ENCODE measurements around the gene ARF3.

ARF3 gene

GRCh38 chr12:48965298-48965838, 8.1 kb upstream of the ARF3 start:
- DNase-seq, result no peak

DNA sequence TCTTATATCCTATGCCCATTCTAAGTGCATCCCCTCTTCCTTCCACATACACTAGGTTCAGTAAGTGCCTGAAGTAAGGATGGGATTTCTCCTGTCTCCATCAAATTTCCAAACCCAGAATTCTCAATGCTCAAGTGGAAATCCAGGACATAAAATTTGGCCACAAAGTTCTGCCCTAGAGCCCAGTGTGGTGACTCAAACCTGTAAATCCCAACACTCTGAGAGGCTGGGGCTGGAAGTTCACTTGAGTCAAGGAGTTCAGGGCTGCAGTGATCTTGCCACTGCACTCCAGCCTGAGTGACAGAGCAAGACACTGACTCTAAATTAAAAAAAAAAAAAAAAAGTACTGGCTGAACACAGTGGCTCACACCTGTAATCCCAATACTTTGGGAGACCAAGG, 4.5 kb upstream of the ARF3 start:
- no peak for DNase-seq

GRCh38 chr12:48961331-48961730, 4.0 kb upstream of the ARF3 start:
- DNase-seq, result no peak

GRCh38 chr12:48960834-48961233, 3.5 kb upstream of the ARF3 start:
- DNase-seq, result no peak

- DNase-seq, result no peak
Observed at GRCh38 chr12:48958049-48958388, 732 bp upstream of the ARF3 start.

- DNase-seq, result no peak
Observed at GRCh38 chr12:48956279-48957140, 777 bp downstream of the ARF3 start.

DNA sequence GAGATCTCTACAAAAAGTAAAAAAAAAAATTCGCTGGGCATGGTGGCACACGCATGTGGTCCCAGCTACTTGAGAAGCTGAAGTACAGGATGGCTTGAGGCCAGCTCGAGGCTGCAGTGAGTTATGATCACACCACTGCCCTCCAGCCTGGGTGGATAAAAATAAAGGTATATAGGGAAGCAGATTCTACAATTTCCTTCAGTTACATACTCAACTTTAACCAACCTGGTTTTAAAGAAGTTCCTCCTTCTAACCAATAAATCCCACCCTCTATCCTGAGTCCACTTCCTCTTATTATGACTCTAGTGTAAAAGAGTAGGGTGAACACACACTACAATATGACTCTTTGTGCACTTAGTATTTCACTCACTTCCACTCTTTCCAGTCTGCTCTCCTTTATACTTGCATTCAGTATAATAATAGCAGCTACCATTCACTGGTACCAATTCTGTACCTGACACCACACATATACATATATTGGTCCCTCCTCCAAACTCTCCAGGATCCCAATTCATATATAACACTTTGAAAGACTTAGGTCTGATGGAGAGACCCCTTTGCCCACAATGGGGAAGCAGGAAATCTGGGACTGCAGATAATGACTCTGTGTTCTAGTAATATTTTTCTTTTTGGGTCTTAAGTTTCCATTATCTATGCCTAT, 2.3 kb downstream of the ARF3 start:
- DNase-seq, result no peak

DNA sequence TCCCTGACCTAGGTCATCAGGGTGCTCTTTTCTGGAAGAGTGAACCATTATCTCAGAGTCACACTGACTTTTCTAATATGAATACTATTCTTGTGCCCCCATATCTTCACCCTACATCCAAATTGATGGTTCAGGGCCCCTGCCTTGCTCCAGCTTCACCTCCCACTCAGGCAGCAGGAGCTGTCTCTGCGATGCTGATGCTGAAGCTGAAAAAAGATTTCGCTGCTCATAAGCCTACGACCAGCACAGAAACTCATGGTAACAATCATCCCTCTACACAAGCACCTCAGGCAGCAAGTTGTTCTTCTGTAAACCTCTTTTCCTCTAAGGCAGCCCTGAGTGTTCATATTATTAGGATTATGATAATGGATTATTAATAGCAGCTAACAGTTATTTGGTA, 3.2 kb downstream of the ARF3 start:
- DNase-seq, result no peak

GRCh38 chr12:48952691-48953090, 4.6 kb downstream of the ARF3 start:
- DNase-seq, result no peak

GRCh38 chr12:48947727-48948126, 9.6 kb downstream of the ARF3 start:
- no peak for DNase-seq

DNA sequence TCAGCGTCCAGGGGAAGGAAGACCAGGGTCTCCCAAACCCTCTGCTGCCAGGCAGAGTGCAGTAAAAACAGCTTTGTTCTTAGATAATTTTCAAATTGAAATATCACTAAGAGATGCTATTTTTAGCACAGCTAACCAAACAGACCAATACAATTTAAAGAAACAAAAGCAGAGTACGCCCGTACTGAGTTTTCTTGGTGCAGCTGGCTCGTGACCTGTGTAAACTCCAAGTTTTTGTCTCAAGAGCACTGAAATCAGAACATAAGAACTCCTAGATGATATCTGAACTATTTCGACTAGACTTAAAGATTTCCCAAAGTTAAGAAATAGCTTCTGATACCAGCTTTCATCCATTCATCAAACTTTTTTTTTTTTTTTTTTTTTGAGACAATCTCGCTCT, 10.3 kb downstream of the ARF3 start:
- no peak for DNase-seq

- no peak for DNase-seq
Observed at GRCh38 chr12:48946205-48946604, 11.1 kb downstream of the ARF3 start.

GRCh38 chr12:48943221-48943620, 14.1 kb downstream of the ARF3 start:
- no peak for DNase-seq

DNA sequence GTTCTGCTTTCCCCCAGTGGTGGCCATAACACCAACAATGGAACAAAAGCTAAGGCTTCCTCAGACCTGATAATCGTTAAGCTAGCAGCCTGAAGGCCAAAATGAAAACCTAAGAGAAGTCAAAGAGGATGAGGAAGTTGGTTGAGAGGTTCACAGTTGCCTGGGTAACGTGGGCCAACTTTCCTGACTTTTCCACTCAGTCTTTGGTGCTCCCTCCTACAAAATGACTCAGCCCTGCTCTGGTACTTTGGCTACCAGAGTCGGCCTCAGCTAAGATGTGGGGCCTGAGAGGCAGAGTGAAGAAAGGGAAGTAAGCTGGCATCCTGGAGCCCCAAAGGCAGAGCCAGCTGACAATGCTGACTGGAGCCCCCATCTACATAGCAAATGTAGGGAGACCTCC, 17.1 kb downstream of the ARF3 start:
- no peak for DNase-seq

DNA sequence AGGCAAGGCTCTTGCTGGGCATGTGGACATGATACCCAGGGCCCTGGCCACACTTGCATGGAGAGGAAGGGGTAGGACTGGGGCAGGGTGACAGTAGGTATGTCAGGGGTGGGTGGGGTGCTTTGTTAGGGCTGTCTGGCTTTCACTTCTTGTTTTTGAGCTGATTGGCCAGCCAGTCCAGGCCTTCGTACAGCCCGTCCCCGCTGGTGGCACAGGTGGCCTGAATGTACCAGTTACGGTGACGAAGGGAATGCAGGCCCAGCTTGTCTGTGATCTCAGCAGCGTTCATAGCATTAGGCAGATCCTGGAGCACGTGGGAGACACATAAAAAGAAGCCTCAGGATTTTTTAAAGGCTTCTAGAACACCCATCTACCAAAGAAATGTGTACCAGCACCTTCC, 18.5 kb downstream of the ARF3 start:
- no peak for DNase-seq

- no peak for DNase-seq
Observed at GRCh38 chr12:48937170-48937569, 20.1 kb downstream of the ARF3 start.

- DNase-seq, result no peak
Observed at GRCh38 chr12:48936379-48936979, 20.8 kb downstream of the ARF3 start.

GRCh38 chr12:48934312-48934706, 23.0 kb downstream of the ARF3 start:
- no peak for DNase-seq

DNA sequence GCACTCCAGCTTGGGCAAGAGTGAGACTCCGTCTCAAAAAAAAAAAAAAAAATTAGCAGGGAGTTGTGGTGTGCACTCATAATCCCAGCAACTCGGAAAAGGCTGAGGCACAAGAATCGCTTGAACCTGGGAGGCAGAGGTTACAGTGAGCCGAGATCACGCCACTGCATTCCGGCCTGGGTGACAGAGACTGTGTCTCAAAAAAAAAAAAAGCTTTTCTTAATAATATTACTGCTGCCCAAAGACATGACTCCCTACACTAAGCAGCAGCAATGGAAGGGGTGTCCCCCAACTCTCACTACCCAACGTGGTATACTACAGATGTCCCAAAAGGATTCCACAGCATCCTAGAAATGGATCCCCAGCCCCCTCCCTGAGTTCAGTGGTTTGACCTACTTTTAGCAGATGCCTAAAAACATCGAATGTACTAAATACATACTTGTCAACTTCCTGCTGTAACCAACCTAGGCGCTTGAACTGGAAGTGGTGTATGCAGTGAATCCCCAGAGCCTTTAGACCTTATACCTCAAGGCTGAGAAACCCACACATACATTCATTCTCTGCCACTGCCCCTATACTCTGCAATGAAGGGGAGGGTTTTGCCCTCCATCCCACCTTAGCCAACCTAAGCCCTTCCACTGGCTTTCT, 23.5 kb downstream of the ARF3 start:
- DNase-seq, result no peak

DNA sequence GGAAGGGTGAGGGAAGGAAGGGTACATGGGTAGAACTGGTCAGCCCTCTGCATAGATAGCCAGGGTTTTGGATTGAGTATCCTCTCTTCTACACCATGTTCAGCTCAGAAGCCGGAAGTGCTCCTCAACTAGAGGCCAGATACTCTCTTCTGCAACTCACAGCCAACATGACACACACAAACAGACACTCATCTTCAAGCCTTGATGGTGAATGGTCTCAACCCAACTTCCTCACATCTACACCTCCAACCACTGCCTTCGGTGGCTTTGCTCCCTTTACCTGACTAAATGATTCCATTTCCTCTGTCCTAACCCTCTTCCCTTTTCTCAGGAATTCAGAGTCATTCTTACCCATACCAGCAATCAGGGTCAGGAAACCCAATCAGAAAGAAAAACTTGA, 24.4 kb downstream of the ARF3 start:
- DNase-seq, result no peak

DNA sequence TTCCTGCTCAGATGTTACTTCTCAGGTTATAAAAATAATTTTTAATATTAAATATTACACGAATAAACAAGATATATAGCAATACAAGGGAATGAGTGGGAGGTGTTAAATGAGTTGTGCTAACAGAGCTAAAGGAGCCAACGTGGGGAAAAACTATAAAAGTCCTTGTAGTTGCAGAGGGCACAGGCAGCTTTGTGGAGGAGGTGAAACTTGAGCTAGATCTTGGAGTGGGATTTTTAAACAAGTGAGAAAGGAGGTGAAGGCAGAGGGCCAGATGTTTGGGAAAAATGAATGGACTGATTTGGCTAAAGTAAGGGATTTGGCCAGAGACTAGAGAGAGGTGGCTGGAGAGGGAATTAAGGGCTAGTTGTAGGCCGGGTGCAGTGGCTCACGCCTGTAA, 26.8 kb downstream of the ARF3 start:
- DNase-seq, result no peak

GRCh38 chr12:48929551-48929950, 27.7 kb downstream of the ARF3 start:
- DNase-seq, result no peak

DNA sequence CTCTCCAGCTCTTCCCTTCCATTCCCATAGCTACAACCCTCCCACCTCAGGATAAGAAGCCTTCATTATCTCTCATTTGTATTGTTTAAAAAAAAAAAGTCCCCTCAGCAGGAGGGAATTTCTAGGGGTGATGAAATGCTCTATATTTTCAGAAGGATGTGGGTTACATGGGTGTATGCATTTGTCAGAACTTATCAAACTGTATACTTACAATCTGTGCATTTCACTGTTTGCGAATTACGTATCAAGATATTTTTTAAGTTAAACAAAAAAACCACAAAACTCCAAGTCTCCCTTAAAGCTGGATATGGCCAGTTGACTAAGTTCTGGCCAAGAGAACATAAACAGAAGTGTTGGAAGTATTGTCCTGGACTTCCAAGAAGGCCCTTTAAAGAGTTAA, 30.0 kb downstream of the ARF3 start:
- no peak for DNase-seq
